ENCODE results near the gene TDRKH.
"Not testable (repeated sequence)": the region's sequence is repeated elsewhere in the genome, so short reads cannot be mapped to it uniquely, and the experiment has no call there.

TDRKH gene

DNA sequence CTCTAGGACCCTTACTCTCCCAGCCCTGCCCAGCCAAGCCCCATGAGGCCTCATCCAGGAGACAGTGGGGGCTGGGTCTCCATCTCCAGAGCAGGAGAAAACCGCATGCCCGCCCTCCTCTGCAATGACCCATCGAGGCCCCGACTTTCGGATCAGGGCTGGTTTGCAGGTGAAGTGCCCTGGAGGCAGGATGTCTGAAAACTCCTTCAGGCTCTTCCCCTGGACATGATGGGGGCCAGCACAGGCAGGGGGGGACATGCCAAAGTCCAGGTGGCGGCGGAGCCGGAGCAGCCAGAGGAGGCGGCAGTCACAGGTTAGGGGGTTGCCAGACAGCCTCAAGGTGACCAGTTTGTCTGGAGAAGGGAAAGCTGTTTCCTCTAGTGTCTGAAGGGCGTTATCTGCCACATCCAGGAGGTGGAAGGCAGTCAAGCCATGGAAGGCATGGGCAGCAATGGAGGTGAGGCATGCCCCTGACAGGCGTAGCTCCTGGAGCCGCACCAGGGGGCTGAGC lies 11.1 kb upstream of the TDRKH start:
- no peak for DNase-seq

DNA sequence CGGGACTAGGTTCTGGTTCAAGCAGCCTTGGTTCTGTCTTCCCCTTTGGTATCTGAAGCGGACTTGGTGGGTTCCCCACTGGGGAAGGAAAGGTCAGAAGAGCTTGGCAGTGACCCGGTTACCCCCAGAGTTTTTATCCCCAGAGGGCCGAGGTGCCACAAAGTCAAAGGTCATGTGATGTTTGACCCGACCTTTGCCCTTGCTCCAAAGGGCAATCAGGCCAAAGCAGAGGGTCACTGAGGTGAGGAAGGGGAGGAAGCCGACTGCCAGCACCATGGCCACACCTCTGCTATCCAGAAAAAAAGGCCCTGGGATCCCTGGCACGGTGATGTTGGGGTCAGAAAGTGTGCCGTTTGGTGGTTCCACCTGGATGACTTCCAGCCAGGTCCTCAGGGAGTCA lies 10.5 kb upstream of the TDRKH start:
- DNase-seq: no peak

DNA sequence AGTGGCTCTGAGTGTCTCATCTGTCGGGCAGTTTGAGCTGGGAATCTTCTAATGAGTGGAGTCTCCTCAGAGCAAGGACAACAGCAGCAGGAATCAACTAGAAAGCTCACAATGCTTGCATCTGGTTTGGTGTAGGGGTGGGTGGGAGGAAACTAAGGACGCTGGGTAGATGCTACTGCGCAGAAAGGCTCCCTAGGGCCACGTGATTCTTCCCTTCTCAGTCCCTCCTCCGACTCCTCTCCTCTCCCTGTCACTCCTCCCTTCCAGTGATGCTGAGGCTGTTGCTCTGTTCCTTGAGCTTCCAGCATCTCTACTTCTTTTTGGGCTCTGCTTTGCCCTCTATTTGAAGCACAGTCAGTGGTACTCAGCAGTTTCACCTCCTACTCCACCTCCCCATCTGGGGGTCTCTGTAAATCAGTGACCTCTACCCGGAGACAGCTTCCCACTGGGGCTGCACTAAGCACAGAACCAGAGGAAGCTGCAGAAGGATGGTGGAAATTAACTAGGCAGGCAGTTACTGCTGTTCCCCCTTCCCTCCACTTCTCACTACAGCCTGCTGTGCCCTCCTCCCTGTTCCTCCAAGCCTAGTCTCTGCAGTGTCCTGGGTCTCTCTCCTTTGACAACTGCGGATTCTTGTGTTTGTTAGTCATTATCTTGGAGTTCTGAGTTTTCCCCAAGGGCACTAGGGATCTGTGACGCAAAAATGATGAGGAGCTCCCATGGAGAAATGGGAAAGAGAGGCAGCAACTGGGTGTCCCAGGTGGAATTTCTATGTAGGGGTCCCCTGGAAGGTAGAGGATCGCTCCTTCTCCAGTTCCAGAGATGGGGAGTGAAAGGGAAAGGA lies 9.1 kb upstream of the TDRKH start:
- no peak for DNase-seq

- DNase-seq: no peak
These were observed 8.3 kb upstream of the TDRKH start for GRCh38 chr1:151798571-151798970.

- DNase-seq: no peak
These were observed 796 bp upstream of the TDRKH start for GRCh38 chr1:151790940-151791651.

DNA sequence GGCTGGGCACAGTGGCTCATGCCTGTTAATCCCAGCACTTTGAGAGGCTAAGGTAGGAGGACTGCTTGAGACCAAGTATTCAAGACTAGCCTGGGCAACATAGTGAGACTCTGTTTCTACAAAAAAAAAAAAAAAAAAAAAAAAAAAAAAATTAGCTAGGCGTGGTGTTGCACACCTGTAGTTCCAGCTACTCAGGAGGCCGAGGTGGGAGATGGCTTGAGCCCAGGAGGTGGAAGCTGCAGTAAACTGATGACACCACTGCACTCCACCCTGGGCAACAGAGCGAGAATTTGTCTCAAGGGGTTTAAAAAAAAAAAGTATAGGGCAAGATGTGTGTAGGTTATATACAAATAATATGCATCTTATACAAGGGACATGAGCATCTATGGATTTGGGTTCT lies 2.6 kb downstream of the TDRKH start:
- no peak for DNase-seq

DNA sequence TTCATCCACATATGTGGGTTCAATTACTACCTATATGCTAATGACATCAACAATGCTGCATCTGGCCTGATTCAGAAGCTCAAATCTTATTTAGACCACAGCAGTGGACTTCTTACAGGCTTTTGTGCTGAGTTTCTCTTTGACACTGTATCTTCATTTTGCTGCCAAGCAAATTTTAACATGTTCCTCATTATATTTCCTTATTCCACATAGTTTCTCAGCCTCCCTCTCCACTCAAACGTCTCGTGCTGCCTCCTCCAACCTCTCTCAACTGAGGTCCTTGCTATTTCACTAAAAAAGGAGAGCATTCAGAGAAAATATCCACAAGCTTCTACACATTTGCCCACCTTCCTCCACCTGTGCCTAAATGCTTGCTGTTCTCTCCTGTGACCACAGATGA lies 6.5 kb downstream of the TDRKH start:
- DNase-seq: no peak

DNA sequence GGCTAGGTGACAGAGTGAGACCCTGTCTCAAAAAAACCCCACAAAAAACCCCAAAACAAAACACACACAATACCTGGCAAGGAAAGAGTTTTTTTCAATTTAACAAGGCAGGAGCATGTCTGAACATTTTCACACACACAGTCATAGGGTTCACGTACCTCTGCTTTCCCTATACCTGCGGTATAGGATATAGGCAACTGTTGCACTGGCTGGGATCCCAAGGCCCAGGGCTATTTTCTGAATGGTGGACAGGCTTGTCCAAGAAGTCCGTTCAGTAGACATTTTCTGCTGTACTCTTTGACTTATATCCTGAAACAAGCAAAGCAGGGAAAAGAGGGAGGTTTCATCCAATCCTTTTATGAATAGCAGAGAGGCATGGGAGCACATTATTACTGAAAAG lies 7.6 kb downstream of the TDRKH start:
- DNase-seq: no peak

DNA sequence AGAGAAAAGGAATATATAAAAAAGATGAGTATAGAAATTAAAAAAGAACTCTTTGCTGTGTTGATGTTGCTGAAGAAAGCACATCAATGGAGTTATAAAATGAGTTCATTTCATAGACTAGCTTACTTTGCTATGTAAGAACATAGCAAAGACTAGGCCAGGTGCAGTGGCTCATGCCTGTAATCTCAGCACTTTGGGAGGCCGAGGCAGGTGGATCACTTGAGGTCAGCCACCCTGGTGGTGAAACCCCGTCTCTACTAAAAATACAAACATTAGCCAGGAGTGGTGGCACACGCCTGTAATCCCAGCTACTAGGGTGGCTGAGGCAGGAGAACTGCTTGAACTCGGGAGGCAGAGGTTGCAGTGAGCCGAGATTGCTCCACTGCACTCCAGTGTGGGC lies 8.3 kb downstream of the TDRKH start:
- not testable (repeated sequence) for DNase-seq

DNA sequence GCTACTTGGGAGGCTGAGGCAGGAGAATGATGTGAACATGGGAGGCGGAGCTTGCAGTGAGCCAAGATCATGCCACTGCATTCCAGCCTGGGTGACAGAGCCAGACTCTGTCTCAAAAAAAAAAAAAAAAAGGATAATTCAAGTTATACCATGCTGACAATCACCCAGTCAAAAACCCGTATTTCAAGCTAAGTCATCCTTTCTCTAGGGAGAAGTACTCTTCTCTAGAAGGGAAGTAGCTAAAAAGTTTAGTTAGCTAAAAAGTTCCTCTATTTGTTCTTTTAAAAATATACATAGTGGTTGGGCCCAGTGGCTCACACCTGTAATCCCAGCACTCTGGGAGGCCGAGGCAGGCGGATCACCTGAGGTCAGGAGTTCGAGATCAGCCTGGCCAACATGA lies 9.6 kb downstream of the TDRKH start:
- DNase-seq: not testable (repeated sequence)

DNA sequence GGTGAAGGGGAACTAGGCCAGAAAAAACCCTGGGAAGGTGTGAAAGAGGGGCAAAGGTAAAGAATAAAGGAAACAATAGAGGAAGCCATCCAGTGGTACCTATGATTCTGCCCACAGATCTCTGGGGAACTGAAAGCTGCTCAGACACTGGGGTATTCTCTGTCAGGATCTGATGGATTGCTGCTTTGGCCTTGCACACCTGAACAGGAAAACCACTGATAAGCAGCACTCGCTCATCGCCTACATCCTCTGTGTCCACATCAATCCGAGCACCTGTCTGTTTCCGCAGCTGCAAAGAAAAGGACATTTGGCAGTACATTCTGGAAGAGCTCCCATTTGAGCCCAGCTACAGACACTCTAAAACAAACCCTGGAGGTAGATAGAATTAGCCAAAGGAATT lies 10.4 kb downstream of the TDRKH start:
- no peak for DNase-seq

GRCh38 chr1:151777317-151777716 lies 13.0 kb downstream of the TDRKH start:
- no peak for DNase-seq

DNA sequence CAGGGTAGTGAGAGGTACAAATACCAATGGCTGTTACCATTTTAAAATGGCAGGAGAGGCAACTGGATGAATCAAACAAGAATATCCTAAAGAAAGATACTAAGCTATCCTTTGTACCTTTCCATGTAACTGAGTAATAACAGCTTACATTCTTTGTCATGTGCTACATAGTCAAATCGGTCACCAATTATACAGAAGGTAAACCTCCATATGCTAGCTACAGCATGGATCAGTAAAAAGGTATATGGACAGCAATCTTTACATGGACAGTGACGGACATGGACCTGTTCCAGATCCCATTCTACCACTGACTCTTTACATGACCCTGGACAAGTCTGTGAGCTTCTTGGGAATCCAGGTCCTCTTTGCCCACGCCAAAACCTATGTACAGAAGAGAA lies 13.6 kb downstream of the TDRKH start:
- DNase-seq: no peak

DNA sequence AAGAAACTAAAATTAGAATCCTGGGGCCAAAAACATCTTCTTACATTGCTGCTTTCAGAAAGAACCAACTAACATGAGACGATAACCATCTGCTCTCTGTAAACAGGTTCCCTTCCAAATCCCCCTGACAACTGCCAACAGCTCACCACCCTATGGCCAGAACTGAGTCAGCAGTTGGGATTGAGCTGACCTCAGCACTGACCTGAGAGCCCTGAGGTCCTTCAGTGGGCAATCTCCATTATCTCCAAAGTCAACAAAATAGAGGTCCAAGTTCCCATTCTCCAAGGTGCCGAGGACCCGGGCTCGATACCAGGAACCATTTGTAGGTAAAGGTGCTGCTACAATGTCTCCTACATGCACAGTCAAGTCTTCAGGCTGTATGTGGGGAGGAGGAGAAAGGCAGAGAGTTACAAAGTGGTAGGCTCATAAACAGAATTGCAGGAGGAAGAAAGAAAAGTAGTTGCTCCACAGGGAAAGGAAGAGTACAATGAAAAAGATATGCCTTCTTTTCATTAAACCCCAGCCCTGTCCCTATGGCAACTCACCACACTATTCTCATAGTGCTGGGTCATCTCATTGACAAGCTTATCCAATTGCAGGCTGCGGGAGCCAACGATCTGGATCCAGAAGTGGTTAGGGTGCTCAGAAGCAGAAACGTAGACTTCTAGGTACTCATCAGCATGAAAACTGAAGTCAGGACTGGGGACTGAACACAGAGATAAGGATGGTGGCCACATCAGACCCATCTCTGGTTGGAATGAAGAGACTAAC lies 14.2 kb downstream of the TDRKH start:
- DNase-seq: no peak

GRCh38 chr1:151774256-151774922 lies 15.9 kb downstream of the TDRKH start:
- DNase-seq: no peak

DNA sequence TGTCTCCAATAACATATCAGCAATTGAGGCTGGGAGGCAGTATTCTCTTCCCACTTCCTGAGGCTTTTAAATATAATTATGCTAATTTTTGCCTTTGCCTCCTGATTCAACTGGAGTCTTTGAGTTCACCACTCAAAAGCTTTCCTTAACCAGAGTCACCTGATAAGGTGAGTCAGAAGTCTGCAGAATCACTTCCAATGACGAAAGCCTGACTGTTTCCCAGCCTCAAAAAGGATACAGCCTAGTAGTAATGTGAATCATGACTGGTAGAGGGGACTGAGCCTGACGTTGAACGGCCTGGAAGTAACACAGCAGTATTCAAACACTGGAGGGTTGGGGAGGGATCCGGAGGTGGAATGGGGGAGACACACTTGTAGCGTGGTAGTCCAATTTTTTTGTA lies 16.6 kb downstream of the TDRKH start:
- no peak for DNase-seq

GRCh38 chr1:151769270-151769669 lies 21.0 kb downstream of the TDRKH start:
- not testable (repeated sequence) for DNase-seq

GRCh38 chr1:151768351-151769066 lies 21.8 kb downstream of the TDRKH start:
- DNase-seq: not testable (repeated sequence)

- DNase-seq: no peak
These were observed 26.3 kb downstream of the TDRKH start for GRCh38 chr1:151763990-151764389.

DNA sequence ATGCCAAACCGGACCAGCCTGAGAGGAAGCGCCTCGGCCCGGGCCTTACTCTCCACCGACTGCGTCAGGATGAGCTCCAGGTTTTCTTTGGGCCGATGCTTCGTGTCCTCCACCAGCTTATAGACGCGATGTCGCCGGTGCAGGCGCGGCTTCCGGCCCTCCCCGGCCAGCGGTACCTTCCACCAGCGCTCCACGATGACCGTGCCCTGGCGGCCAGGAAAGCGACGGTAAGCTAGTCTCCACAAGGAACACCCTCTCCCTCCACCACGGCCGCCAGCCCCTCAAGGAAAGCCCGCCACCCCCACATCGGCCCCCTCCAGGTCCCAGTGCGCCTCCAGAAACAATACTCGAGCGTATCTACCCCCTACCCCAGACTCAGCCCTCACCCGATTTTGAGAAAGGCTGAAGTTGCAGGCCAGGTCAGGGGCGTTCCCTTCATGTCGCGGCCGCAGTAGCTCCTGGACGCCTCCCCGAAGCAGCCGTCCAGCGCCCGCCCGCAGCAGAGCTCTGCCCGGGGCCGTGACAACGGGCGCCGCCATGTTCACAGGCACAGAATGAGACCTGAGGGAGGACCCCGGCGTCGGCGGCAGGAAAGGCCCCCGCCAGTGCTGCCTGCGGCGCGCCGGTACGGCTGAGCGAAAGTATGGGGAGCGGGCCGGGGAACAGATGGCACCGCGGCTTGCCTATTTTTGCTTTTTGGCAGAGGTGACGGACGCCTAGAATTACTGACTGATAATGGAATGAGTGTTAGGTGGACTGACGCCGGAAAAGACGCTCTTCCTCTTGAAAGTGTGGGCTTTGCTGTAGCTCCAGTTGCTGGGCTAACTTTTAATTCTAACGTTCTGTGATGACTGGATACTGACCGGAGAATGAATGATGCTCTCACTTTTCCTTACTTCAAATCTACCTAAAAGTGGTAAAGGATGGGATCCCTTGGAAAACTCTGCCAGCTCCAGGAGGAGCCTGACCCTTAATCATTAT lies 27.1 kb downstream of the TDRKH start, which contains the start of gene MRPL9:
Gene MRPL9 (minus strand): TSS at position 556 of the 981 bp plus-strand sequence. CDS start 17 bp downstream, at position 539.
- DNase-seq: peak; percentile 85
